GM12875 (cell line): Measurements from ENCODE around the gene LEFTY2.
"Not testable (repeated sequence)": the region's sequence is repeated elsewhere in the genome, so short reads cannot be mapped to it uniquely, and the experiment has no call there.

Source experiments
- H3K4me3 ChIP-seq: one replicate; pipeline ENCODE4 v1.5.1; 2011; ENCODE audit warnings: low read depth, low read length, control low read depth
- CTCF ChIP-seq: IDR thresholded peaks from 2 replicates; pipeline ENCODE4 v1.5.1; 2011; ENCODE audit warnings: low read depth, mild to moderate bottlenecking, control low read depth, inconsistent platforms, low read length, moderate library complexity, borderline replicate concordance; ENCODE audit not compliant: insufficient read depth

Gene LEFTY2

GRCh38 chr1:225940385-225941151 lies 452 bp downstream of the LEFTY2 start:
- no peak for TF ChIP-seq CTCF
- H3K4me3 ChIP-seq: no peak overlapping the region

GRCh38 chr1:225939939-225940310 lies 1.1 kb downstream of the LEFTY2 start:
- H3K4me3 ChIP-seq: not testable (repeated sequence)

GRCh38 chr1:225939097-225939938 lies 1.7 kb downstream of the LEFTY2 start:
- not testable (repeated sequence) for H3K4me3 ChIP-seq

GRCh38 chr1:225937048-225937968 lies 3.7 kb downstream of the LEFTY2 start:
- no peak for TF ChIP-seq CTCF
- no peak overlapping the region for H3K4me3 ChIP-seq

- TF ChIP-seq CTCF: no peak
- H3K4me3 ChIP-seq: no peak overlapping the region
These were observed 4.5 kb downstream of the LEFTY2 start for GRCh38 chr1:225936523-225936922.

- not testable (repeated sequence) for H3K4me3 ChIP-seq
These were observed 4.9 kb downstream of the LEFTY2 start for GRCh38 chr1:225936086-225936485.

- no peak overlapping the region for H3K4me3 ChIP-seq
- TF ChIP-seq CTCF: no peak
These were observed 6.3 kb downstream of the LEFTY2 start for GRCh38 chr1:225934711-225935110.

GRCh38 chr1:225933072-225933471 lies 7.9 kb downstream of the LEFTY2 start:
- no peak for TF ChIP-seq CTCF
- no peak overlapping the region for H3K4me3 ChIP-seq
